Esophagus muscularis mucosa (tissue), 4 donors: Measurements from ENCODE around the gene GRIP1.

Experiments
- CTCF ChIP-seq, 3 experiments: fragments of 200-600 bp in 2 of 3; fragments of 450-650 bp in 1 of 3; sonication (generic) in 2 of 3; IDR thresholded peaks; one replicate each; pipeline ENCODE4 v1.5.1; 2017 to 2019; ENCODE audit warnings: antibody characterized with exemption in 3 of 3, mild to moderate bottlenecking in 2 of 3, moderate library complexity in 1 of 3
- EP300 ChIP-seq: sonication (generic); formaldehyde crosslinking; IDR thresholded peaks from one replicate; pipeline ENCODE4 v1.6.1; 2017; ENCODE audit warnings: antibody characterized with exemption
- POLR2A ChIP-seq: fragments of 450-650 bp; IDR thresholded peaks from one replicate; pipeline ENCODE4 v1.6.1; 2017; ENCODE audit warnings: antibody characterized with exemption, moderate library complexity, mild to moderate bottlenecking, low read depth
- POLR2AphosphoS5 ChIP-seq, 2 donors: sonication (generic); formaldehyde crosslinking; IDR thresholded peaks; one replicate each; pipeline ENCODE4 v1.6.1; 2017; ENCODE audit warnings: antibody characterized with exemption in 2 of 2

- no peak for TF ChIP-seq CTCF (IDR thresholded peaks at IDR 0.05)
- TF ChIP-seq POLR2A = no peak
- no peak for TF ChIP-seq POLR2AphosphoS5 (IDR thresholded peaks at IDR 0.05)
- TF ChIP-seq EP300 = no peak
Measured at GRCh38 chr12:66379616-66380015, 299.3 kb downstream of the GRIP1 start.
